Vagina (tissue), 2 donors: ENCODE measurements around the gene THPO.

Experiments used
- CTCF ChIP-seq, 3 experiments: fragments of 450-650 bp in 2 of 3; fragments of 200-600 bp in 1 of 3; sonication (generic) in 1 of 3; IDR thresholded peaks; one replicate each; pipeline ENCODE4 v1.5.1; 2017 to 2019; ENCODE audit warnings: antibody characterized with exemption in 3 of 3, mild to moderate bottlenecking in 2 of 3, moderate library complexity in 2 of 3
- POLR2A ChIP-seq, 2 donors: fragments of 450-650 bp; IDR thresholded peaks; one replicate each; pipeline ENCODE4 v1.6.1; 2017; ENCODE audit warnings: antibody characterized with exemption in 2 of 2, mild to moderate bottlenecking in 2 of 2, moderate library complexity in 2 of 2
- POLR2AphosphoS5 ChIP-seq, 2 donors: sonication (generic); formaldehyde crosslinking; IDR thresholded peaks; one replicate each; pipeline ENCODE4 v1.9.0; 2017; ENCODE audit warnings: antibody characterized with exemption in 2 of 2, mild to moderate bottlenecking in 2 of 2, low read depth in 1 of 2; ENCODE audit not compliant: insufficient read depth in 1 of 2

- TF ChIP-seq CTCF (IDR thresholded peaks at IDR 0.05) (no peak), POLR2A (IDR thresholded peaks at IDR 0.05) (no peak), POLR2AphosphoS5 (IDR thresholded peaks at IDR 0.05; ENCODE audit: insufficient read depth in 1 of 2, low read depth in 1 of 2) (no peak)
Measured at GRCh38 chr3:184386047-184386806, 8.2 kb upstream of the THPO start.
